Fibroblast of gingiva (primary cell): Measurements from ENCODE around the gene DIAPH2.
"Not testable (repeated sequence)": the region's sequence is repeated elsewhere in the genome, so short reads cannot be mapped to it uniquely, and the experiment has no call there.

ENCODE experiments used
- DNase-seq: peaks from one replicate; pipeline ENCODE4 v3.0.0-alpha.2; 2011; ENCODE audit warnings: low read depth

The DIAPH2 gene

GRCh38 chrX:96684339-96685209 lies at the start of gene DIAPH2:
TSS of gene DIAPH2 (plus strand) at chrX:96684842.
- DNase-seq: peak; percentile 82

GRCh38 chrX:96650023-96650422 lies 34.6 kb upstream of the DIAPH2 start:
- DNase-seq: no peak

- no peak for DNase-seq
Observed at GRCh38 chrX:96655947-96656623, 28.6 kb upstream of the DIAPH2 start.

GRCh38 chrX:96682516-96682915 lies 2.1 kb upstream of the DIAPH2 start:
- no peak for DNase-seq

- no peak for DNase-seq
Observed at GRCh38 chrX:96683997-96684338, 674 bp upstream of the DIAPH2 start.

- peak; percentile 58 for DNase-seq
Observed at GRCh38 chrX:96685210-96686099, 813 bp downstream of the DIAPH2 start.

- DNase-seq: no peak
Observed at GRCh38 chrX:96687776-96688175, 3.1 kb downstream of the DIAPH2 start.

GRCh38 chrX:96688789-96689188 lies 4.1 kb downstream of the DIAPH2 start:
- DNase-seq: no peak

GRCh38 chrX:96689991-96690390 lies 5.3 kb downstream of the DIAPH2 start:
- peak; percentile 25 for DNase-seq

- DNase-seq: peak; percentile 59
Observed at GRCh38 chrX:96692454-96692853, 7.8 kb downstream of the DIAPH2 start.

- peak; percentile 11 for DNase-seq
Observed at GRCh38 chrX:96692890-96693289, 8.2 kb downstream of the DIAPH2 start.

- no peak for DNase-seq
Observed at GRCh38 chrX:96693407-96693806, 8.8 kb downstream of the DIAPH2 start.

- DNase-seq: no peak
Observed at GRCh38 chrX:96696462-96696861, 11.8 kb downstream of the DIAPH2 start.

GRCh38 chrX:96700625-96701024 lies 16.0 kb downstream of the DIAPH2 start:
- no peak for DNase-seq

- no peak for DNase-seq
Observed at GRCh38 chrX:96703379-96703778, 18.7 kb downstream of the DIAPH2 start.

GRCh38 chrX:96703816-96704215 lies 19.2 kb downstream of the DIAPH2 start:
- no peak for DNase-seq

GRCh38 chrX:96704629-96705028 lies 20.0 kb downstream of the DIAPH2 start:
- no peak for DNase-seq

- no peak for DNase-seq
Observed at GRCh38 chrX:96705905-96706304, 21.3 kb downstream of the DIAPH2 start.

- DNase-seq: no peak
Observed at GRCh38 chrX:96707804-96708203, 23.2 kb downstream of the DIAPH2 start.

GRCh38 chrX:96710031-96710430 lies 25.4 kb downstream of the DIAPH2 start:
- DNase-seq: no peak

GRCh38 chrX:96713303-96713702 lies 28.7 kb downstream of the DIAPH2 start:
- DNase-seq: no peak

GRCh38 chrX:96714393-96714792 lies 29.8 kb downstream of the DIAPH2 start:
- DNase-seq: not testable (repeated sequence)
